Lower leg skin (tissue), 3 donors: ENCODE results near the gene WIPF1.

Source experiments
- POLR2A ChIP-seq, 2 donors: fragments of 450-650 bp; IDR thresholded peaks; one replicate each; pipeline ENCODE4 v1.6.1; 2016 to 2017; ENCODE audit warnings: antibody characterized with exemption in 2 of 2, mild to moderate bottlenecking in 1 of 2, moderate library complexity in 1 of 2
- TF ChIP-seq, protein P1 (sequence below), 3 donors: fragments of 450-650 bp; IDR thresholded peaks; one replicate each; pipeline ENCODE4 v1.5.1; 2016; ENCODE audit warnings: antibody characterized with exemption in 3 of 3, mild to moderate bottlenecking in 3 of 3, moderate library complexity in 2 of 3

DNA sequence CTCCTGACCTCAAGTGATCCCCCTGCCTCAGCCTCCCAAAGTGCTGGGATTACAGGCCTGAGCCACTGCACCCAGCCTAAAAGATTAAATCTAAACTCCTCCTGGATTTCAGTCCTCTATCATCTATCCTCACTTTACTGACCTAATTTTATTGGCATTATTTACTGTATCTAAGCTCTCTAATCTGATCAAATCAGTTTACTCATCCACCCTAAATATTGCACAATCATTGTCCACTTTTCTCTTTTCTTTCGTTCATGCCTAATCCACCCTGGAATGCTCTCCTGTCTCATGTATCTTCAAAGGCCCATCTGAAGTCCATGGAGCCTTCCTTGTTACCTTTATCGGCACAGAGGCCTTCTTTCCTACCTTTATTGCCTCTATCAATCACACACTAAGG, 79.2 kb downstream of the WIPF1 start:
- TF ChIP-seq, protein P1, sequence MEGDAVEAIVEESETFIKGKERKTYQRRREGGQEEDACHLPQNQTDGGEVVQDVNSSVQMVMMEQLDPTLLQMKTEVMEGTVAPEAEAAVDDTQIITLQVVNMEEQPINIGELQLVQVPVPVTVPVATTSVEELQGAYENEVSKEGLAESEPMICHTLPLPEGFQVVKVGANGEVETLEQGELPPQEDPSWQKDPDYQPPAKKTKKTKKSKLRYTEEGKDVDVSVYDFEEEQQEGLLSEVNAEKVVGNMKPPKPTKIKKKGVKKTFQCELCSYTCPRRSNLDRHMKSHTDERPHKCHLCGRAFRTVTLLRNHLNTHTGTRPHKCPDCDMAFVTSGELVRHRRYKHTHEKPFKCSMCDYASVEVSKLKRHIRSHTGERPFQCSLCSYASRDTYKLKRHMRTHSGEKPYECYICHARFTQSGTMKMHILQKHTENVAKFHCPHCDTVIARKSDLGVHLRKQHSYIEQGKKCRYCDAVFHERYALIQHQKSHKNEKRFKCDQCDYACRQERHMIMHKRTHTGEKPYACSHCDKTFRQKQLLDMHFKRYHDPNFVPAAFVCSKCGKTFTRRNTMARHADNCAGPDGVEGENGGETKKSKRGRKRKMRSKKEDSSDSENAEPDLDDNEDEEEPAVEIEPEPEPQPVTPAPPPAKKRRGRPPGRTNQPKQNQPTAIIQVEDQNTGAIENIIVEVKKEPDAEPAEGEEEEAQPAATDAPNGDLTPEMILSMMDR (IDR thresholded peaks at IDR 0.05) = no peak
- TF ChIP-seq POLR2A (IDR thresholded peaks at IDR 0.05) = no peak
